HepG2 (cell line): ENCODE results near the gene TMEM117.

Experiments
- ASH2L ChIP-seq: fragments of 300-600, 200-600 bp; sonication (generic); IDR thresholded peaks from 2 replicates; pipeline ENCODE4 v1.7.0; 2017; ENCODE audit warnings: low read depth, mild to moderate bottlenecking, moderate library complexity, mixed read lengths, low read length; ENCODE audit not compliant: insufficient read length
- DPF2 ChIP-seq: sonication (generic); formaldehyde crosslinking; IDR thresholded peaks from 2 replicates; pipeline ENCODE4 v1.4.0; 2020; ENCODE audit warnings: mild to moderate bottlenecking, low read depth, missing genetic modification reagents, borderline replicate concordance
- EZH2 ChIP-seq: conservative IDR thresholded peaks from 2 replicates; pipeline ENCODE4 v1.6.1; 2012; ENCODE audit warnings: mild to moderate bottlenecking, low read depth, low read length, moderate library complexity
- POLR2A ChIP-seq, 2 experiments: IDR thresholded peaks; 2 replicates each; pipeline ENCODE4 v1.6.1; 2011; ENCODE audit warnings: low read depth in 2 of 2, low read length in 2 of 2, mild to moderate bottlenecking in 1 of 2, moderate library complexity in 1 of 2; ENCODE audit not compliant: insufficient read depth in 1 of 2
- SIN3A ChIP-seq: IDR thresholded peaks from 2 replicates; pipeline ENCODE4 v1.6.1; 2011; ENCODE audit warnings: low read depth, mild to moderate bottlenecking, control low read depth, low read length, borderline replicate concordance
- TARDBP ChIP-seq: sonication (generic); formaldehyde crosslinking; IDR thresholded peaks from 2 replicates; pipeline ENCODE4 v1.8.0; 2022; ENCODE audit warnings: mild to moderate bottlenecking, missing genetic modification reagents
- ZNF234 ChIP-seq: sonication (generic); formaldehyde crosslinking; conservative IDR thresholded peaks from 2 replicates; pipeline ENCODE4 v1.5.1; 2020; ENCODE audit warnings: mild to moderate bottlenecking, missing genetic modification reagents
- TF ChIP-seq, protein P1 (sequence below): sonication (generic); formaldehyde crosslinking; IDR thresholded peaks from 2 replicates; pipeline ENCODE4 v1.5.0; 2020; ENCODE audit warnings: missing genetic modification reagents

GRCh38 chr12:44334347-44334746, 498.5 kb downstream of the TMEM117 start:
- TF ChIP-seq DPF2 (no peak), ZNF234 (CRISPR knock-in tag) (no peak), ASH2L (no peak), POLR2A (IDR thresholded peaks at IDR 0.05; ENCODE audit: insufficient read depth in 1 of 2, low read depth in 2 of 2, low read length in 2 of 2) (no peak), TARDBP (CRISPR knock-in tag) (no peak), SIN3A (no peak), EZH2 (no peak)
- TF ChIP-seq, protein P1, sequence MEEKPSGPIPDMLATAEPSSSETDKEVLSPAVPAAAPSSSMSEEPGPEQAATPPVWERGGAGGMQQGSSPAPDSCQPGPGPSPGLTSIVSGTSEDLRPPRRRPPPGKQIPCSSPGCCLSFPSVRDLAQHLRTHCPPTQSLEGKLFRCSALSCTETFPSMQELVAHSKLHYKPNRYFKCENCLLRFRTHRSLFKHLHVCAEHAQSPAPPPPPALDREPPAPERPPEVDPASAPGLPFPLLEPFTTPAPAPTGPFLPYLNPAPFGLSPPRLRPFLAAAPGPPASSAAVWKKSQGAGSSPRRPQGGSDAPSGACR (CRISPR knock-in tag) = no peak
